GM10266 (cell line): Measurements from ENCODE around the gene BHLHE23.

Source experiments
- DNase-seq: peaks from one replicate; pipeline ENCODE4 v3.0.0; 2012; ENCODE audit errors: extremely low spot score
- CTCF ChIP-seq: IDR thresholded peaks from 2 replicates; pipeline ENCODE4 v1.5.1; 2012; ENCODE audit warnings: mild to moderate bottlenecking, low read depth; ENCODE audit not compliant: control insufficient read depth, insufficient read depth; ENCODE audit errors: missing control alignments

Gene BHLHE23

DNA sequence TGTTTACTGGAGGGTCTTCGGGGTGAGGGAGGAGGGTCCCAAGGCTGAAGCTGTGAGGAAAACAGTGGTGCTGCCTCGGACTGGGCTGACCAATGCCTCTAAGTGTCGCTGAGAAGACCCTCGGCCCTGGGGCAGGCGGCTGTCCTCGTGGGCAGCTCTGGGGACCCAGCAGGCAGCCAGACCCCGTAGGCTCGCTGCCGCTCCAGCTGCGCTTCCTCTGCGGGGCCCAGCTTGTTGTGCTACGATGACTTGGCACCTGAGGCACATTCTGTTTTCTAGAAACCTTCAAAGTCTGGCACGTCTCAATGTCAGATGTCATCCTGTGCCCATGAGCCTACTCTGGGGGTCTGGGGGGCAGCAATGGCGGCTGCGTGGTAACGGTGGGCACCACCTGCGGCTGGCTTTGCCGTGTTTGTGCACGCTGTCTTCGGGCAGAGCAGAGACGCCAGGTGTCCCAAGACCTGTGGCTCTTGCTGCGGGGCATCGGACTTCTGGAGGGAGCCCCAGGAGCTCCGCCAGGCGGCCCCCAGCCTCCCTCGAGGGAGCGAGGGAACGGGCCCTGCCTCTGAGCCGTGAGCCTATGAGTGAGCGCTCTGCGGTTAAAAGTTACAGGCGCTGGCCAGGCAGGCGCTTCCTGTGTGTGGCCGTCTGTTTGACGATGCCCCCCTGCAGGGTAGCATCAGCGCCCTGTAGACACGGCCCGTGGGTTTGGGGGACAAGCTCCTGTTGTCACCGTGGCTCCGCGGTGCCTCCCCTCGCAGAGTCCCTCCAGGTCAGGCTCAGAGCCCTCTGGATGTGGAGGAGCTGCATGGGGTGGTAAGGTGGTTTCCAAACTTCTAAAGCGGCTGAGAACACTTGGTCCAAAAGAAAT is 47.4 kb downstream of the BHLHE23 start:
- no peak for TF ChIP-seq CTCF
- no peak for DNase-seq

- TF ChIP-seq CTCF = no peak
Observed at GRCh38 chr20:62958388-62959100, 48.2 kb downstream of the BHLHE23 start.

GRCh38 chr20:62957136-62958117 is 49.3 kb downstream of the BHLHE23 start:
- no peak for TF ChIP-seq CTCF
- no peak for DNase-seq

More at GRCh38 chr20:62958388-62959100, 48.2 kb downstream of the BHLHE23 start:
- no peak for DNase-seq

DNA sequence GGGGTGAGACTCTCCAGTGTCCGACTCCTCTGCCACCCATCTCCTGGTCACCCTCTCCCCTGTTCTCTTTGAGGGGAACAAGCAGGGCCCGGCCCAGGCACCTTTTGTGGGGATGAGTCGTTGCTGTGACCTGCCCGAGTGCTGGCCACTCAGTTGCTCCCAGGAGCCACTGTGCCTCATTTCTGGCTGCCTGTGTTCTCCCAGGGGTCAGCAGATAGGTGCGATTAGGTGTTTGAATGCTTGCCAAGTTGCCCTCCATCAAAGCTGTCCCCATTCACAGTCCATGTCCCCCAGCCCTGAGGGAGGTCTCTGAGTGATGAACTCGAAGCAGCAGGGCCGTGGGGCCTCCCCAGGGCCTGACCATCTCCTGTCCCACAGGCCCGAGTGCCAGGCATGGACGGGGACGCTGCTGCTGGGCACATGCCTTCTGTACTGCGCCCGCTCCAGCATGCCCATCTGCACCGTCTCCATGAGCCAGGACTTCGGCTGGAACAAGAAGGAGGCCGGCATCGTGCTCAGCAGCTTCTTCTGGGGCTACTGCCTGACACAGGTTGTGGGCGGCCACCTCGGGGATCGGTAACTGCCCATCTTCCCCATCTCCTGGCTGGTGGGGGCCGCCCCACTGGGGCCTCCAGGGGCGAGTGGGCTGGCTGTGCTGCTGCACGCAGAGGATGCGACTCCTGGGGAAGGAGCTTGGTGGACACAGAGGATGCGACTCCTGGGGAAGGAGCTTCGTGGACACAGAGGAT is 50.2 kb downstream of the BHLHE23 start:
- DNase-seq = no peak
- no peak for TF ChIP-seq CTCF
